SU-DHL-6 (cell line): ENCODE measurements around the gene SELENOT.

Source experiments
- H2AFZ ChIP-seq: fragments of 200-600 bp; sonication (generic); 2 replicates; pipeline ENCODE4 v1.6.1; 2014; ENCODE audit warnings: low read depth, mild to moderate bottlenecking, moderate library complexity, mixed read lengths, antibody characterized with exemption, low read length; ENCODE audit not compliant: severe bottlenecking
- H3F3A ChIP-seq: fragments of 200-600 bp; shearing (Covaris generic); 2 replicates; pipeline ENCODE4 v1.6.0; 2016; ENCODE audit warnings: antibody characterized with exemption, mild to moderate bottlenecking; ENCODE audit not compliant: insufficient read depth
- H3K27ac ChIP-seq: fragments of 200-600 bp; sonication (generic); 2 replicates; pipeline ENCODE4 v1.5.1; 2016; ENCODE audit warnings: low read depth, mild to moderate bottlenecking, low read length, moderate library complexity, mixed read lengths
- H3K27me3 ChIP-seq: fragments of 200-600 bp; sonication (generic), shearing (Covaris generic); 2 replicates; pipeline ENCODE4 v1.6.0; 2014; ENCODE audit warnings: mild to moderate bottlenecking, low read length
- H3K36me3 ChIP-seq: fragments of 200-600 bp; sonication (generic); 2 replicates; pipeline ENCODE4 v1.6.1; 2014; ENCODE audit warnings: mild to moderate bottlenecking, low read length, mixed read lengths
- H3K4me2 ChIP-seq: fragments of 300-600, 200-600 bp; shearing (Covaris generic), sonication (generic); 2 replicates; pipeline ENCODE4 v1.6.0; 2014; ENCODE audit warnings: low read length, low read depth, mild to moderate bottlenecking; ENCODE audit not compliant: poor library complexity, severe bottlenecking
- H3K4me3 ChIP-seq: fragments of 200-600 bp; sonication (generic); 2 replicates; pipeline ENCODE4 v1.5.1; 2014; ENCODE audit warnings: antibody characterized with exemption, low read length, mild to moderate bottlenecking, mixed read lengths; ENCODE audit not compliant: insufficient read depth, poor library complexity, severe bottlenecking
- H3K79me2 ChIP-seq: fragments of 200-600 bp; sonication (generic); 2 replicates; pipeline ENCODE4 v1.6.1; 2014; ENCODE audit warnings: mild to moderate bottlenecking, low read length, moderate library complexity; ENCODE audit not compliant: insufficient read depth
- H3K9ac ChIP-seq: fragments of 200-600 bp; sonication (generic); 2 replicates; pipeline ENCODE4 v1.7.0; 2014; ENCODE audit warnings: mild to moderate bottlenecking, low read length
- H3K9me2 ChIP-seq: fragments of 200-600 bp; sonication (generic); replicated peaks from 2 replicates; pipeline ENCODE4 v1.6.1; 2014; ENCODE audit warnings: low read length; ENCODE audit not compliant: insufficient read depth
- H3K9me3 ChIP-seq: fragments of 200-600 bp; sonication (generic); 2 replicates; pipeline ENCODE4 v1.6.1; 2014; ENCODE audit warnings: low read length, mixed read lengths; ENCODE audit not compliant: insufficient read depth
- H4K20me1 ChIP-seq: fragments of 200-600 bp; sonication (generic); 2 replicates; pipeline ENCODE4 v1.6.1; 2014; ENCODE audit warnings: low read depth, mild to moderate bottlenecking, antibody characterized with exemption, low read length, moderate library complexity, mixed read lengths
- CTCF ChIP-seq: fragments of 200-600 bp; sonication (generic); IDR thresholded peaks from one replicate; pipeline ENCODE4 v1.5.1; 2017; ENCODE audit warnings: antibody characterized with exemption, mild to moderate bottlenecking, low read length, moderate library complexity; ENCODE audit not compliant: insufficient read depth, poor library complexity, severe bottlenecking
- EZH2phosphoT487 ChIP-seq: fragments of 200-600 bp; sonication (generic), shearing (Covaris generic); conservative IDR thresholded peaks from 2 replicates; pipeline ENCODE4 v1.6.1; 2018; ENCODE audit warnings: mild to moderate bottlenecking, antibody characterized with exemption, low read length, moderate library complexity, mixed read lengths

The SELENOT gene

GRCh38 chr3:150557725-150558124, 45.4 kb upstream of the SELENOT start:
- Histone ChIP-seq H3K9me2 (no peaks in the 10 kb centered on the region), H3F3A (peaks cover 21% of the 10 kb centered on the region; the same call in 1 of the 2 replicates), H3K79me2 (peaks cover 77% of the 10 kb centered on the region), H3K36me3 (peaks cover 31% of the 10 kb centered on the region), H2AFZ (no peak overlapping the region), H3K27me3 (no peaks in the 10 kb centered on the region), H3K4me3 (no peak overlapping the region), H3K9me3 (no peaks in the 10 kb centered on the region), H3K4me2 (no peak overlapping the region), H3K9ac (no peak overlapping the region), H3K27ac (no peak overlapping the region), H4K20me1 (peaks cover 23% of the 10 kb centered on the region; the same call in 1 of the 2 replicates)
- TF ChIP-seq EZH2phosphoT487 (no peak), CTCF (no peak)

GRCh38 chr3:150564243-150564642, 38.9 kb upstream of the SELENOT start:
- Histone ChIP-seq H3K4me3 (no peak overlapping the region), H3K27me3 (no peaks in the 10 kb centered on the region), H3K4me2 (no peak overlapping the region), H3F3A (peaks cover 29% of the 10 kb centered on the region), H2AFZ (no peak overlapping the region), H3K9me2 (no peaks in the 10 kb centered on the region), H3K79me2 (peaks cover 16% of the 10 kb centered on the region), H3K36me3 (peaks cover 65% of the 10 kb centered on the region), H3K9ac (no peak overlapping the region), H3K27ac (no peak overlapping the region), H3K9me3 (no peaks in the 10 kb centered on the region), H4K20me1 (peaks cover 18% of the 10 kb centered on the region; the same call in 1 of the 2 replicates)
- no peak for TF ChIP-seq CTCF

GRCh38 chr3:150567328-150567727, 35.8 kb upstream of the SELENOT start:
- Histone ChIP-seq H2AFZ (no peak overlapping the region), H3K4me2 (no peak overlapping the region), H4K20me1 (peaks cover 14% of the 10 kb centered on the region; the same call in 1 of the 2 replicates), H3K79me2 (no peaks in the 10 kb centered on the region; the same call in none of the 2 replicates), H3K4me3 (no peak overlapping the region), H3K27ac (no peak overlapping the region), H3K9me3 (no peaks in the 10 kb centered on the region), H3K9ac (no peak overlapping the region), H3F3A (peaks cover 32% of the 10 kb centered on the region), H3K36me3 (peaks cover 77% of the 10 kb centered on the region), H3K27me3 (no peaks in the 10 kb centered on the region), H3K9me2 (no peaks in the 10 kb centered on the region)
- no peak for TF ChIP-seq CTCF
- TF ChIP-seq EZH2phosphoT487: no peak

- Histone ChIP-seq H3K79me2 (peaks cover 18% of the 10 kb centered on the region), H3F3A (peaks cover 14% of the 10 kb centered on the region), H3K27ac (no peak overlapping the region), H3K4me2 (no peak overlapping the region), H3K9me2 (no peaks in the 10 kb centered on the region), H3K27me3 (no peaks in the 10 kb centered on the region), H4K20me1 (peaks cover 4% of the 10 kb centered on the region; the same call in 1 of the 2 replicates), H3K36me3 (peaks cover 54% of the 10 kb centered on the region), H3K9me3 (no peaks in the 10 kb centered on the region), H3K9ac (no peak overlapping the region), H2AFZ (no peak overlapping the region), H3K4me3 (no peak overlapping the region)
- TF ChIP-seq CTCF (no peak), EZH2phosphoT487 (no peak)
Measured at GRCh38 chr3:150577855-150578254, 25.3 kb upstream of the SELENOT start.
